Measurements from ENCODE around the gene GPHN.

- TF ChIP-seq CTCF (IDR thresholded peaks at IDR 0.05) (no peak), POLR2A (IDR thresholded peaks at IDR 0.05) (no peak)
Observed at GRCh38 chr14:67059596-67059995, 551.6 kb downstream of the GPHN start.
